Measurements from ENCODE around the gene DLG2. TPM values are rescaled to one million over a fixed set of nuclear protein-coding genes. Genes with fewer than 3 reads are reported as not detected.

DLG2 gene
- total RNA-seq, 3 donors from 2014 or later: 4.3 to 12.3 (median 6.9) TPM

DNA sequence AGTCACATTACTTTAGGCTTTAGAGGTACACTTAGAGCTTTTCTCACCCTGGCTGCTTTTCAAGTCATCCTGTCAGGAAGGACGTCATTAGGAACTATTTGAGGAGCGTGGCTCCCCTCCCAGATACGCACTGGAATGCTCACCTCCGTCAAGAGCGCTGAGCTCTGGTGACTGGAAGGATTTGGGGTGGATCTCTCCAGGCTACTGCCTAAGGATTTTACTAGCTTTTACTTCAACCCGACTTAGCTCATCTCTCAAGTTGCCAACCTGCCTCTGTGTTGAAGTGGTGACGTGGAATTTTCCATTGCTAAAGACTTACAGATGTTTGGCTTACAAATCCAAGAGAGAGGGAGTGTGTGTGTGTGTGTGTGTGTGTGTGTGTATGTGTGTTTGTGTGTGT is 1985.6 kb downstream of the DLG2 start:
- H3K9me3 ChIP-seq: no peaks in the 10 kb centered on the region
- intact Hi-C loops (cut with DNase I; ENCODE audit: low total_unique reads): no loop called here
- H3K4me3 ChIP-seq: no peak overlapping the region
- H3K4me1 ChIP-seq: no peaks in the 10 kb centered on the region
- no peaks in the 10 kb centered on the region for H3K36me3 ChIP-seq
- peak overlapping the region in 1 of 2 donors; percentile 13 for H3K27ac ChIP-seq
- H3K27me3 ChIP-seq: no peaks in the 10 kb centered on the region
- no peak for DNase-seq (ENCODE audit: low spot score in 2 of 2)
- TF ChIP-seq POLR2AphosphoS5 (IDR thresholded peaks at IDR 0.05) (no peak), POLR2A (IDR thresholded peaks at IDR 0.05) (no peak)
- TF ChIP-seq, protein P1, sequence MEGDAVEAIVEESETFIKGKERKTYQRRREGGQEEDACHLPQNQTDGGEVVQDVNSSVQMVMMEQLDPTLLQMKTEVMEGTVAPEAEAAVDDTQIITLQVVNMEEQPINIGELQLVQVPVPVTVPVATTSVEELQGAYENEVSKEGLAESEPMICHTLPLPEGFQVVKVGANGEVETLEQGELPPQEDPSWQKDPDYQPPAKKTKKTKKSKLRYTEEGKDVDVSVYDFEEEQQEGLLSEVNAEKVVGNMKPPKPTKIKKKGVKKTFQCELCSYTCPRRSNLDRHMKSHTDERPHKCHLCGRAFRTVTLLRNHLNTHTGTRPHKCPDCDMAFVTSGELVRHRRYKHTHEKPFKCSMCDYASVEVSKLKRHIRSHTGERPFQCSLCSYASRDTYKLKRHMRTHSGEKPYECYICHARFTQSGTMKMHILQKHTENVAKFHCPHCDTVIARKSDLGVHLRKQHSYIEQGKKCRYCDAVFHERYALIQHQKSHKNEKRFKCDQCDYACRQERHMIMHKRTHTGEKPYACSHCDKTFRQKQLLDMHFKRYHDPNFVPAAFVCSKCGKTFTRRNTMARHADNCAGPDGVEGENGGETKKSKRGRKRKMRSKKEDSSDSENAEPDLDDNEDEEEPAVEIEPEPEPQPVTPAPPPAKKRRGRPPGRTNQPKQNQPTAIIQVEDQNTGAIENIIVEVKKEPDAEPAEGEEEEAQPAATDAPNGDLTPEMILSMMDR (IDR thresholded peaks at IDR 0.05): no peak

DNA sequence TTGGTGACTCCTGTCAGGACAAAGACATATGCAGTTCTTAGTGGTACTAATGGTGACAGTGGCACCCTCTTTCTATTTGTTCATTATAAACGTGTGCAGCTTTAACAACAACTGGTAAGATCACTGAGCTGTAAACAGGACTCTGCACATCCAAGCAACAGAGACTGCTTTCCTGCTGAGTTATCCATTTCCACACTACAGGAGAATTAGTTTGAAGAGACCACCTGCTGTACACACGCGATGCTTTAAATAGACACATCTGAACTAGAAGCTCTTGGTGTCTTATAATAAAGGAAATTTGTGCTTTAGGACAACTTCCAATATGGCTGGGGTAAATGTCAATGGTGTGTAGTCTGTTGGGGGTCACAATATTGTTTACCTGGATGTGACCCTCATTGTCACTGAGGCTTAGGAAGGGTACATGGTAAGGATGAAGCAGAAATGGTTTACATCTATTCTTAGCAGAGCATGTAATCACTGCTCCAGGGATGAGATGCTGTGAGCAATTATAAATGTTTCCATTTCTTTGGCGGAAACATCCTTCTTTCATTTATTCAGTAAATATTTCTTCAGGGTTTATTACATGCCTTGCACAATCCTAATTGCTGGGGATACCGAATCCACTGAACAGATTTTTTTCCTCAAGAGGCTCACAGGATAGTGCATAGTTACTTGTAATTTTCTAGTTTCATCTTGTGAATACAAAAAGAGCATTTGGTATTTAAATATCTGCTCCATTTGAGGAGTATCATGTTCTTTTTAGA is 1987.0 kb downstream of the DLG2 start:
- no peak overlapping the region for H3K4me3 ChIP-seq
- no peak for DNase-seq (ENCODE audit: low spot score in 2 of 2)
- no peaks in the 10 kb centered on the region for H3K9me3 ChIP-seq
- H3K4me1 ChIP-seq: no peaks in the 10 kb centered on the region
- H3K27me3 ChIP-seq: no peaks in the 10 kb centered on the region
- H3K27ac ChIP-seq: no peak overlapping the region
- intact Hi-C loops (cut with DNase I; ENCODE audit: low total_unique reads): no loop called here
- no peak for TF ChIP-seq POLR2A (IDR thresholded peaks at IDR 0.05)
- no peak for TF ChIP-seq POLR2AphosphoS5 (IDR thresholded peaks at IDR 0.05)
- TF ChIP-seq, protein P1 (IDR thresholded peaks at IDR 0.05): no peak
- no peaks in the 10 kb centered on the region for H3K36me3 ChIP-seq

DNA sequence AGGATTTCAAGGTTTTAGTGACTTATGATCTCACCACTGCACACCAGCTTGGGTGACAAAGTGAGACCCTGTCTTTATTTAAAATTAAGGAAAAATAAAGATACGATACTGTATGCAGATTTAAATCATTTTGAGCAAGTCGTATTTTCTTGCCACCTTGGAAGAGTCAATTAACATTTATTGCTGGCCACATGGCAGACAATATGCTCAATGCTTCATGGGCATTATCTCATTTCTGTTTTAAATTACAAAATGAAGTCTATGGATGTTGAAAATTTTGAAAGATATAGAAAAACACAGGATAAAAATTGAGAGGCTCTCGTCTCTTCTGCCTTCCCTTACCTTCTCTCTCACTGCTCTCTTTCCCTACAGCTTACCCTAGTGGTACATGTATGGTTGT is 1992.0 kb downstream of the DLG2 start:
- Histone ChIP-seq H3K4me3 (no peak overlapping the region), H3K36me3 (no peaks in the 10 kb centered on the region), H3K27ac (no peak overlapping the region), H3K9me3 (no peaks in the 10 kb centered on the region), H3K27me3 (no peaks in the 10 kb centered on the region), H3K4me1 (no peaks in the 10 kb centered on the region)
- TF ChIP-seq, protein P1 (IDR thresholded peaks at IDR 0.05): no peak
- TF ChIP-seq POLR2A (IDR thresholded peaks at IDR 0.05): no peak
- intact Hi-C loops (cut with DNase I; ENCODE audit: low total_unique reads): no loop called here
- no peak for DNase-seq (ENCODE audit: low spot score in 2 of 2)

DNA sequence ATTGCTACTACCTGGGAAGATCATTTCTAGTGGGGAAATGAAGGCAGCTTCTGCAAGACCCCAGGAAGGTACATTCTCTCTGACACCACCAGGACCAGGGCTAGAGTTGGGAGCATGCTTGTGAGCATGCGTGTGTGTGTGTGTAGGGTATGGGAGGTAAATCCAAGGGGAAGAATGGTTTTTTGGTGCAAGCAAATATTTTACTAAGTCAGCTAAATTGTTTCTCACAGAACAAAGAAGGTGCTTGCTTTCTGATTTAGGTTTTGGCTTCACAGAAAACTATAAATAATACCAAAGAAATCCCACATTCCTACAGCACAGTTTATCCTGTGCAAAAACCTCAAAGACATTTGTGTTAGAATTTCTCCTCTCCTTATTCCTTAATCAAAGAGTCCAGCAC is 1996.9 kb downstream of the DLG2 start:
- H3K9me3 ChIP-seq: no peaks in the 10 kb centered on the region
- TF ChIP-seq POLR2A (IDR thresholded peaks at IDR 0.05) (no peak), POLR2AphosphoS5 (IDR thresholded peaks at IDR 0.05) (no peak)
- TF ChIP-seq, protein P1 (IDR thresholded peaks at IDR 0.05): no peak
- no peaks in the 10 kb centered on the region for H3K27me3 ChIP-seq
- H3K4me3 ChIP-seq: no peak overlapping the region
- H3K27ac ChIP-seq: no peak overlapping the region
- DNase-seq (ENCODE audit: low spot score in 2 of 2): no peak
- H3K4me1 ChIP-seq: no peaks in the 10 kb centered on the region
- H3K36me3 ChIP-seq: no peaks in the 10 kb centered on the region
- intact Hi-C loops (cut with DNase I; ENCODE audit: low total_unique reads): no loop called here

DNA sequence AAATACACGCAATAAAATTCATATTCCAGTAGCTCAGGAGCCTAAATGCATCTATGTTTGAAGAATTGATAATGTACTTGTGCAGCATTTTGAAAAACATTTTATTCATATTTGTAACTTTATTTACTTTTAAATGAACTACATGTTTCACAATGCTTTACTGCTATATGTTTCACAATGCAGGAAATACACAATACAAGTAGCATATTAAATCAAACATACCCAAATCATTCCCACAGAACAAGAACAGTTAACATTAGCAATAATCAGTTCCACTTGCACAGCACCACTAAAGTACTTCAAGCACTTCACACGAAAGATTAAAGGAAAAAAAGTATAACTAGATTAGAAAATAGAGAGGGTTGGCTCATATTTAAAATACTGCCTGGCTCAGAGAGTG is 1997.4 kb downstream of the DLG2 start:
- H3K27me3 ChIP-seq: no peaks in the 10 kb centered on the region
- TF ChIP-seq POLR2AphosphoS5 (IDR thresholded peaks at IDR 0.05) (no peak), POLR2A (IDR thresholded peaks at IDR 0.05) (no peak)
- TF ChIP-seq, protein P1 (IDR thresholded peaks at IDR 0.05): no peak
- intact Hi-C loops (cut with DNase I; ENCODE audit: low total_unique reads): no loop called here
- no peaks in the 10 kb centered on the region for H3K4me1 ChIP-seq
- no peak for DNase-seq (ENCODE audit: low spot score in 2 of 2)
- no peaks in the 10 kb centered on the region for H3K36me3 ChIP-seq
- H3K9me3 ChIP-seq: no peaks in the 10 kb centered on the region
- no peak overlapping the region for H3K27ac ChIP-seq
- no peak overlapping the region for H3K4me3 ChIP-seq
